GM19395 (cell line): ENCODE data around the gene MYO10.

Source experiments
- ATAC-seq: cut with Tn5 transposase; IDR thresholded peaks from one replicate; pipeline ENCODE4 v1.9.1; 2021; ENCODE audit warnings: mild to moderate bottlenecking, moderate library complexity; ENCODE audit not compliant: unreplicated experiment

The MYO10 gene

GRCh38 chr5:16918156-16918555 lies 17.9 kb downstream of the MYO10 start:
- no peak for ATAC-seq

- ATAC-seq = no peak
Observed at GRCh38 chr5:16916262-16916878, 19.7 kb downstream of the MYO10 start.

GRCh38 chr5:16914584-16914983 lies 21.5 kb downstream of the MYO10 start:
- ATAC-seq = no peak

GRCh38 chr5:16914108-16914435 lies 22.0 kb downstream of the MYO10 start:
- ATAC-seq = no peak

GRCh38 chr5:16913187-16914107 lies 22.6 kb downstream of the MYO10 start:
- no peak for ATAC-seq

GRCh38 chr5:16912080-16912479 lies 24.0 kb downstream of the MYO10 start:
- ATAC-seq = no peak

- no peak for ATAC-seq
Observed at GRCh38 chr5:16909464-16909863, 26.6 kb downstream of the MYO10 start.

GRCh38 chr5:16907270-16907669 lies 28.8 kb downstream of the MYO10 start:
- ATAC-seq = no peak

- ATAC-seq = no peak
Observed at GRCh38 chr5:16906255-16906654, 29.8 kb downstream of the MYO10 start.

- no peak for ATAC-seq
Observed at GRCh38 chr5:16903480-16904300, 32.4 kb downstream of the MYO10 start.

- no peak for ATAC-seq
Observed at GRCh38 chr5:16902846-16903245, 33.2 kb downstream of the MYO10 start.

GRCh38 chr5:16901021-16901644 lies 35.0 kb downstream of the MYO10 start:
- ATAC-seq = no peak

GRCh38 chr5:16899171-16899570 lies 36.9 kb downstream of the MYO10 start:
- no peak for ATAC-seq

GRCh38 chr5:16897800-16898199 lies 38.3 kb downstream of the MYO10 start:
- ATAC-seq = no peak

GRCh38 chr5:16897284-16897704 lies 38.8 kb downstream of the MYO10 start:
- ATAC-seq = no peak

GRCh38 chr5:16896767-16897166 lies 39.3 kb downstream of the MYO10 start:
- ATAC-seq = no peak

GRCh38 chr5:16894236-16895057 lies 41.6 kb downstream of the MYO10 start:
- ATAC-seq = no peak

- ATAC-seq = no peak
Observed at GRCh38 chr5:16891033-16891432, 45.1 kb downstream of the MYO10 start.

- ATAC-seq = no peak
Observed at GRCh38 chr5:16889972-16890519, 46.0 kb downstream of the MYO10 start.
